Glutamatergic neuron (in vitro differentiated cells): ENCODE data around the gene PLA2G6. TPM values are rescaled to one million over a fixed set of nuclear protein-coding genes. Genes with fewer than 3 reads are reported as not detected.

ENCODE experiments used
- DNase-seq: peaks from one replicate; pipeline ENCODE4 v3.0.0; 2022
- H3K27ac Mint-ChIP-seq: one replicate; pipeline ENCODE4 v1.8.0; 2020; ENCODE audit warnings: mild to moderate bottlenecking, mixed read lengths, inconsistent platforms; ENCODE audit not compliant: unreplicated experiment
- H3K27me3 Mint-ChIP-seq: one replicate; pipeline ENCODE4 v1.8.0; 2020; ENCODE audit warnings: mild to moderate bottlenecking, moderate library complexity, mixed read lengths, inconsistent platforms; ENCODE audit not compliant: unreplicated experiment
- H3K36me3 Mint-ChIP-seq: one replicate; pipeline ENCODE4 v1.8.0; 2020; ENCODE audit warnings: mild to moderate bottlenecking, mixed read lengths, inconsistent platforms; ENCODE audit not compliant: unreplicated experiment
- H3K4me1 Mint-ChIP-seq: one replicate; pipeline ENCODE4 v1.8.0; 2020; ENCODE audit warnings: mild to moderate bottlenecking, low read depth, mixed read lengths, inconsistent platforms; ENCODE audit not compliant: unreplicated experiment
- H3K4me3 Mint-ChIP-seq: one replicate; pipeline ENCODE4 v1.8.0; 2020; ENCODE audit warnings: mild to moderate bottlenecking, mixed read lengths, inconsistent platforms; ENCODE audit not compliant: unreplicated experiment
- H3K9me3 Mint-ChIP-seq: one replicate; pipeline ENCODE4 v1.8.0; 2020; ENCODE audit warnings: mild to moderate bottlenecking, moderate library complexity, mixed read lengths, inconsistent platforms; ENCODE audit not compliant: unreplicated experiment
- CTCF ChIP-seq: fragments of 200-600 bp; sonication (generic); IDR thresholded peaks from one replicate; pipeline ENCODE4 v1.5.0; 2021; ENCODE audit not compliant: partially characterized antibody, unreplicated experiment
- total RNA-seq: library from RNA; stranded (reverse); fragmentation: NEBNext Ultra II Directional; extraction: Animal tissue kit (Norgen Biotek cat#: 25700); gene quantifications from one replicate; pipeline ENCODE4 v1.2.1, GENCODE V29; 2021; ENCODE audit not compliant: unreplicated experiment

Gene PLA2G6
- total RNA-seq, 1 donor from 2014 or later, result 42.2 TPM

GRCh38 chr22:38067028-38067415 lies 114.6 kb downstream of the PLA2G6 start:
- Mint-ChIP-seq H3K27ac (peak overlapping the region; percentile 90), H3K36me3 (no peaks in the 10 kb centered on the region), H3K27me3 (peaks cover 6% of the 10 kb centered on the region), H3K4me3 (peak overlapping the region; percentile 73), H3K9me3 (peaks cover 8% of the 10 kb centered on the region), H3K4me1 (peaks cover 27% of the 10 kb centered on the region)
- no peak for TF ChIP-seq CTCF
- no peak for DNase-seq

DNA sequence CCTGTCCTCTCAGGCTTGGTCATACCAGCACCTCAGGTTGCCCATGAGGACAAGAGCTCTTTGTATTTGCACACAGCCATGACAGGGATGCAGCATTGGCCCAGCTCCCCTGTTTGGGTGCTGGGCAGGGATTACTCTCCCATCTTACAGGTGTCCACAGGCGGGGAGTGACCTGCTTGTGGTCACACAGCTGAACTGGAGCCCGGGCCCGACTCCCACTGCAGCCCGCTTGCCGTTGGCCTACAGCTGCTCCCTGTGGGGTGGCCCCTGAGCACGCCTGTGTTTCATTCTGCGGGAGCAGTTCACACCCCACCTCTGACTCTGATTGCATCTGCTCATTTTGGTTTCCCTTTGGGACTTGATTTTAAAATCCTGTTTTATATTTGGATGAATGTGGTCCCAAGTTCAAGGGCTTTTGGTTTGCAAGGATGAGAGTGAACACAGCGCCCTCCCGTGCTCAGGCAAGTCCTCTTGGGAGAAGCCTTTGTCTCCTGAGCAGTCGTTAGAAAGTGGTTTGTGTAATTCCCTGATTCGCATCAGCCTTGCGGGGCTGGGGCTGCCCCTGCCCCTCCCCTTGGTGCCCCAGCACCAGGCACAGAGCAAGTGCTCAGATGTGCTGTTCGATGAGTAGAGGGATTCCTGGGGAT lies 115.1 kb downstream of the PLA2G6 start:
- peaks cover 6% of the 10 kb centered on the region for H3K27me3 Mint-ChIP-seq
- H3K36me3 Mint-ChIP-seq, result no peaks in the 10 kb centered on the region
- peak overlapping the region; percentile 90 for H3K27ac Mint-ChIP-seq
- H3K4me1 Mint-ChIP-seq, result peaks cover 27% of the 10 kb centered on the region
- no peak for DNase-seq
- H3K9me3 Mint-ChIP-seq, result peaks cover 8% of the 10 kb centered on the region
- H3K4me3 Mint-ChIP-seq, result peak overlapping the region; percentile 73
- TF ChIP-seq CTCF, result no peak

DNA sequence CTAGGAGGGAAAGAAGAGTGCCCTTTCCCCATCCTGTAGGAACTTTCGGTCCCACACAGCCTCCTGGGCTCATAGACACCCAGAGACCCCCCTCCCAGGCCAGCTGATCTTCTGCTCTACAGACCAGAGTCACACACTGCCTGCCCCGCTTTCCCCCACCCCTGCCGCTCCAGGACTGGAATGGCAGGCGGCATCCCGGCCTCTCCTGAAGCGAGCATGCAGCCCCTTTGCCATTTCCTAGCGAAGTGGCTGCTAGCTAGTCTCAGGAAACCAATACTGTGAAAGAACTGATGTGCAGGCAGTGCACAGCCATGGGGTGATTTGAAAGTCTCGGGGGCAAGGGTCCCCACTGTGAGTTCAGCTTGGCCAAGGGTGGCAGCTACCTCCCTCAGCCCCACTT lies 116.1 kb downstream of the PLA2G6 start:
- Mint-ChIP-seq H3K27ac (no peak overlapping the region), H3K9me3 (peaks cover 5% of the 10 kb centered on the region), H3K27me3 (peaks cover 6% of the 10 kb centered on the region), H3K4me3 (no peak overlapping the region), H3K4me1 (peaks cover 24% of the 10 kb centered on the region), H3K36me3 (no peaks in the 10 kb centered on the region)
- no peak for DNase-seq
- no peak for TF ChIP-seq CTCF

GRCh38 chr22:38062791-38063190 lies 118.8 kb downstream of the PLA2G6 start:
- Mint-ChIP-seq H3K27ac (no peak overlapping the region), H3K9me3 (peaks cover 3% of the 10 kb centered on the region)
- DNase-seq, result no peak

More at GRCh38 chr22:38062791-38063190, 118.8 kb downstream of the PLA2G6 start:
- peaks cover 5% of the 10 kb centered on the region for H3K27me3 Mint-ChIP-seq
- TF ChIP-seq CTCF, result no peak
- H3K36me3 Mint-ChIP-seq, result no peaks in the 10 kb centered on the region
- peak overlapping the region; percentile 26 for H3K4me3 Mint-ChIP-seq
- peaks cover 8% of the 10 kb centered on the region for H3K4me1 Mint-ChIP-seq

Other genes starting within 250 kb of the PLA2G6 start
- 0.64 TPM for gene C22orf23, start 228.2 kb downstream of the PLA2G6 start, total RNA-seq
- gene POLR2F, start 228.1 kb downstream of the PLA2G6 start, total RNA-seq, result 68.3 TPM
- gene SOX10, start 197.3 kb downstream of the PLA2G6 start, total RNA-seq, result not detected
- gene PICK1, start 124.4 kb downstream of the PLA2G6 start, total RNA-seq, result 44.8 TPM
- not detected for gene SLC16A8, start 97.6 kb downstream of the PLA2G6 start, total RNA-seq
- gene BAIAP2L2, start 71.1 kb downstream of the PLA2G6 start, total RNA-seq, result 28.6 TPM
- gene MAFF, start 20.2 kb upstream of the PLA2G6 start, total RNA-seq, result 1.8 TPM
- 81.0 TPM for gene TMEM184B, start 91.2 kb upstream of the PLA2G6 start, total RNA-seq
- gene CSNK1E, start 135.6 kb upstream of the PLA2G6 start, total RNA-seq, result 402 TPM